Sigmoid colon (tissue), 3 donors: ENCODE data around the gene CSTPP1.

Experiments
- CTCF ChIP-seq, 4 experiments: fragments of 450-650 bp in 3 of 4; fragments of 200-600 bp in 1 of 4; IDR thresholded peaks; one replicate each; pipeline ENCODE4 v1.5.1; 2016 to 2019; ENCODE audit warnings: antibody characterized with exemption in 4 of 4, mild to moderate bottlenecking in 3 of 4, moderate library complexity in 2 of 4
- POLR2A ChIP-seq, 2 donors: fragments of 450-650 bp; IDR thresholded peaks; one replicate each; pipeline ENCODE4 v1.6.1; 2016; ENCODE audit warnings: antibody characterized with exemption in 2 of 2, mild to moderate bottlenecking in 2 of 2, moderate library complexity in 2 of 2

DNA sequence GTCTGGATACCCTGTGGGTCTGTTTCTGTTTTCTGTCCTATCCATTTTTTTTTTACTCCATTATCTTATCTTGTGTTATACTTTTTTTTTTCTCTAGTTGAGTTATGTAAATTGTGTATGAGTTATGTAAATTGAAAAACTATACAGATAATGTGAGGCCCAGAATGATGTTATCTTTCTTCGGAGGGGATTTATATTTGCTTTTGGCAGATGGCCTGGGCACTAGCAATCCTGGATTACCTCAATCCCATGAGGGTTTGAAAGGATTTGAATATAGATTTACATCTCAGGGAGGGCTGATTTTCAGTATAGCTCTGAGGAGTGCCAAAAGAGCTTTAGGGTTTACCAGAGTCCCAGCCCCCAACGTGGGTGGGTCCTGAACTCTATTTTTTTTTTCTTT lies 71.0 kb downstream of the CSTPP1 start:
- TF ChIP-seq POLR2A (IDR thresholded peaks at IDR 0.05) (no peak), CTCF (IDR thresholded peaks at IDR 0.05) (no peak)
